GM13977 (cell line): ENCODE measurements around the gene WDR20.

Experiments
- DNase-seq: peaks from one replicate; pipeline ENCODE4 v3.0.0; 2012; ENCODE audit warnings: low spot score
- in situ Hi-C: fragments of 300-500 bp; cut with MboI; formaldehyde crosslinking; loops from one replicate; pipeline ENCODE4 v1.12.0; 2022; ENCODE audit warnings: low sequenced_read_pairs, low pct_unique_long_range_greater_than_20kb, mixed read lengths, inconsistent platforms; ENCODE audit not compliant: unreplicated experiment
- TF ChIP-seq, protein P1 (sequence below): IDR thresholded peaks from 2 replicates; pipeline ENCODE4 v1.5.1; 2012; ENCODE audit warnings: mild to moderate bottlenecking, control low read depth; ENCODE audit not compliant: insufficient read depth; ENCODE audit errors: extremely low read depth, missing control alignments

Gene WDR20

DNA sequence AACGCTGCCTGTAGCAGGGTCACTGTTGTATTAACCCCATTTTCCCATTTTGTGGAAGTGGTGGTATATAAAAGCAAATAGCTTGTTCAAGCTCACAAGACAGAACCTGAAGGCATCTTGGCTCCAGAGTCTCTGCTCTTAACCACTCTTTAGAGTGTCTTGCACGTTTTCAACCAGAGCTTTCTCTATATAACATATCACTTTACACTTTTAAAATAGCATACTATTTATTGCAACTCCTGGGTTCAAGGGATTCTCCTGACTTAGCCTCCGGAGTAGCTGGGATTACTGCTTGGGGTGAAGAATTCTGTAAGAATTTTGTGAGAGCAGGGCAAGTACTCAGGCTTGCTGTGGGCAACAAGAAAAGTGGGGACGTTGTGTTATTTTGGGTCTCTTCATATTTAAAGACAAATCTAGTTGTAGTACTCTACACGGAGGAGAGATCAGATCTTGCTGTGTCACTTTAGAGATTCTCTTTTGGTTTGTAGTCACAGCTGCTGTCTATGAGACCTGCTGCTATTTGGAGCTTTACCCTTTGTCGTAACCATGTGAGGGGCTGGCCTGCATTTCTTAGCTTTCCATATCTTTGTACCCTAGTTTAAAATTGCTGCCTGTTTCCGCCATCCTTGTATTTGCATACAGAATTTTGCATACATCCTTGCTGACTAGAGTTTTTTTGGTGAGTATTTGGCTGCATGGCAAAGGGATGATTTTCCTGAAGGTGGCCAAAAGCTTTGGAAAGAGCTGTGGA, 40.7 kb downstream of the WDR20 start:
- TF ChIP-seq, protein P1, sequence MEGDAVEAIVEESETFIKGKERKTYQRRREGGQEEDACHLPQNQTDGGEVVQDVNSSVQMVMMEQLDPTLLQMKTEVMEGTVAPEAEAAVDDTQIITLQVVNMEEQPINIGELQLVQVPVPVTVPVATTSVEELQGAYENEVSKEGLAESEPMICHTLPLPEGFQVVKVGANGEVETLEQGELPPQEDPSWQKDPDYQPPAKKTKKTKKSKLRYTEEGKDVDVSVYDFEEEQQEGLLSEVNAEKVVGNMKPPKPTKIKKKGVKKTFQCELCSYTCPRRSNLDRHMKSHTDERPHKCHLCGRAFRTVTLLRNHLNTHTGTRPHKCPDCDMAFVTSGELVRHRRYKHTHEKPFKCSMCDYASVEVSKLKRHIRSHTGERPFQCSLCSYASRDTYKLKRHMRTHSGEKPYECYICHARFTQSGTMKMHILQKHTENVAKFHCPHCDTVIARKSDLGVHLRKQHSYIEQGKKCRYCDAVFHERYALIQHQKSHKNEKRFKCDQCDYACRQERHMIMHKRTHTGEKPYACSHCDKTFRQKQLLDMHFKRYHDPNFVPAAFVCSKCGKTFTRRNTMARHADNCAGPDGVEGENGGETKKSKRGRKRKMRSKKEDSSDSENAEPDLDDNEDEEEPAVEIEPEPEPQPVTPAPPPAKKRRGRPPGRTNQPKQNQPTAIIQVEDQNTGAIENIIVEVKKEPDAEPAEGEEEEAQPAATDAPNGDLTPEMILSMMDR = no peak
- DNase-seq = no peak
- in situ Hi-C loops = no loop called here

DNA sequence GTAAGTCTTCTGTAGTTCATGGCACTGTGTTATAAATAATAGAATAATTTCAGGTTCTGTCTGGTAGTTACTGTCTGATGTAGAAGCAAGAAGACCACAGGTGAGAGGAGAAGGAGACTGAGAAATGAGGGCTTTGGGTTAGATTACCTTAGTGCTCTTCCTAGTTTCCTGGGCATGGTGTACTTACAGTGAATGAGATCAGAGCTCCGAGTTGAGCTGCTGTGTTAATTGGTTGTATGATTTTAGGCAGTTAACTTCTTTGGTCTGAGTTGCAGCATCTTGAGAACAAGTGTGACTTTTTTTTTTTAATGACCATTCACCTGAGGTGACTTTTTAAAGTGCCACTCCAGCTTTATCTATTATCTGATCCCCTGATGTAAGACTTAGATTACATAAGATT, 41.5 kb downstream of the WDR20 start:
- DNase-seq = no peak
- TF ChIP-seq, protein P1 = no peak
- in situ Hi-C loops = no loop called here

DNA sequence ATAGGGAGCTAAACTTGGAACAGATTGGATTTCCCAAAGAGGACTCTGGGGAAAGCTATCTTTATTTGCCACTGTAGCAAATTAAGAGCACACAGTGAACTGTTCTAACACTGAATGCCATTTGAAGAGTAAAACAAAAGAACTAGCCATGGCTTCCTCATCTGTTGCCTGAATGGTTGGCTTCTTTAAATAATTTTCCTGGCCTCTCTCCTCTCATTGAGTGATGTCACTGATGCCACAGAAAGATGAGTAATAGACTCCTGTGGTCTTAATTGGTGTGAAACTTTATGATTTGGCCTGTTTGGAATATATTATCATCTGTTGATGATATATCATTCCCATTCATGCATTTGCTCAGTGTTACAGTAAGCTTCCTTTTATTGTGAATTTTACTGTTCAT, 42.5 kb downstream of the WDR20 start:
- no peak for DNase-seq
- TF ChIP-seq, protein P1 = no peak
- in situ Hi-C loops = no loop called here

DNA sequence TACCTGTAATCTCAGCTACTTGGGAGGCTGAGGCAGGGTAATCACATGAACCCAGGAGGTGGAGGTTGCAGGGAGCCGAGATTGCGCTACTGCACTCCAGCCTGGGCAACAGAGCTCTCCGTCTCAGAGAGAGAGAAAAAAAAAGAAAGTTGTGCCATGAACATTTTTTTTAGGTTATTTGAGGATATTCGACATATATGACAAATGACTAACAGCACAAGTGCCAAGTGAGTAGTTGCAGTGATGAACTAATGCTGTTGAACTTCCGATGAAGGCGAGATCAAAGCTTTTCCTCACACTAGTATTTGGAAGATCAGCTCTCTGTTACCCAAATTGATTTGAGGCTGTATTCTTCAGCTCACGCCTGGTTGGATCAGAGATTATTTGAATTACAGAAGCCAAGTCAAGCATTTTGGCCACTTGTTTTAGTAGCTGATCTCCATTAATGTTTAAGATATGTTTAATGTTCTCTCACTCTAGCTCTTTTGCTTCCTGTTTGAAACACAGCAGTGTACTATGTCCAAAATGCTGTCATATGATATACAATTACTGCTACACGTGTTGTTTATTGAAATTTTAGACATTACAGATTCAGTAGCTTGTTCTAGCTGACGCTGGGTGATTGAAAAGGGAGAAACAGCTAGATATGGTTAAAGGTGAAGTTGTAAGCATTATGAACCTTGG, 43.4 kb downstream of the WDR20 start:
- no peak for DNase-seq
- TF ChIP-seq, protein P1 = no peak
- in situ Hi-C loops = no loop called here

DNA sequence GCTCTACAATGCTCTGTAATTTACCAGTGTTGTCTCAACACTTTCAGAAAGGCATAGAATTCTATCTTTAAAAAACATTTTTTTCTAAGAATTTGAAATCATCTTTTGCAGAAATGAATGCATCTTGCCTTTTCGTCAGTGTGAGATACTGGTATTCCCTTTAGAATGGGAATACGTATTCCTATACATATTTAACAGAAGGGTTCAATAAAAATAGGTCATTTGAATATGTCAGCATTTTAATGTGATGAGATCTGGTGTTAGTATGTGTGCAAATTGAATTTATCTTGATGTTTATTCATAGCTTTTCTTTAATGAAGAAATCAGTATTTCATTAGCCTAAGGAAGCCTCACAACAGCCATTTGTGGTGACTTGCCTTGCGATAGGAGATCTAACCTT, 44.2 kb downstream of the WDR20 start:
- TF ChIP-seq, protein P1 = no peak
- in situ Hi-C loops = no loop called here
- no peak for DNase-seq

DNA sequence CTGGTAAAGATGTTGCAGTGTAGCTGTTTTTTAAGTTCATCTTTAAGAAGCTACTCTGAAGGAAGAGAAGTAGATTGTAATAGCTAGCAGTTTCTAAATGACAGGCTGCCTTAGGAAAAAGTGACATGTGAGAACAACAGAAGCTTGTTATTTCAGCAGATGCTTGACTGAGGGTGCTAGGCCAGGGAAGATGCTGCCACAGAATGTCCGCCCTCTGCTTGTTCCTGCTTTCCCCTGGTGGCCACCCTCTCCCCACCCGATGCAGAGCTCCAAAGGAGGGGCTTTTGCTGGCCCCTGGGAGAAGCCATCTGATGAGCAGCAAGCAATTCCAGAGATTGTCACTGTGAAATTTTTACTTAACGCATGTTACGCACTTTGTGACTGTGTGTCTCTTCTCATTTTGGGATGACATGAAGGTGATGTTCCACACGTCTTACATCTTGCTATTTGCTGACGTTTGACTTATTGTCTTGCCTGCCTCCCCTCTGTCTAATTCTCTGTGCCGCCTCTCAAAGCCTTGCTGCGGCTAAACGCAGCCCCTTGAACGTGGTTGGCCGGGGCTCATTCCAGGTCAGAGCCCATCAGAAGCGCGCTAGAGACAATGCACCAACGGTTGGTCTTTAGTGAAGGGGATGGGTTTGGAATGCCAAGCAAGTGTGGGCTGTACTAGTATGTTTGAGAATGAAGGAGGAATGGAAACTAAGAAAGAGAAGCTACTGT, 44.8 kb downstream of the WDR20 start:
- in situ Hi-C loops = no loop called here
- no peak for DNase-seq
- TF ChIP-seq, protein P1 = no peak
